Erythroblast (primary cell): ENCODE measurements around the gene ENPP4.

Experiments
- GATA1 ChIP-seq: IDR thresholded peaks from 2 replicates; pipeline ENCODE4 v1.6.1; 2011; ENCODE audit warnings: low read depth, mild to moderate bottlenecking, control low read depth, low read length, moderate library complexity
- POLR2A ChIP-seq: IDR thresholded peaks from 2 replicates; pipeline ENCODE4 v1.6.1; 2011; ENCODE audit warnings: mild to moderate bottlenecking, low read length

DNA sequence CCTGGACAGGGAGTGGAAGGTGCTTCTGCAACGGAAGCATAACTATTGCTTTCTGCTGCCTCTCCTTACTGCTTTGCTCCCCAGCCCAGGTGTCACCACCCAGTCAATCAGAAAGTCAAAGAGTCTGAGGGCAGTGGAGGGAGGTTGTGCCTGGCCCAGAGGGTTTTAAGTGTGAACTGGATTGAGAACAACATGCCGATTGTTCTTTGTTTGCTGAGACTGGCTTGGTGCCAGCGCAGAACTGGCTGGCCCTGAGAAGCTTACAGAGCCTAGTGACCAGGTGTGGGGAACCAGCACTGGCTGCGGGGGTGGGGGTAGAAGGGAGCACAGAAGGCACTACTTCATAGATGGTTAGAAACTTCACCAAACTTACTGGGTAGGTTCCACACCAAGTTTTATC, 31.1 kb upstream of the ENPP4 start:
- no peak for TF ChIP-seq POLR2A
- no peak for TF ChIP-seq GATA1
